Measurements from ENCODE around the gene SMARCB1. TPM values are rescaled to one million over a fixed set of nuclear protein-coding genes. Genes with fewer than 3 reads are reported as not detected.
A peak's percentile ranks its signal among the peaks of the same experiment; 100 is the strongest.

Gene SMARCB1
- total RNA-seq, 1 donor from 2014 or later, result 222 TPM

- peak within 1 kb of the TSS; percentile 89 for H3K4me3 Mint-ChIP-seq
- peaks cover 3% of the 10 kb centered on the region for H3K36me3 Mint-ChIP-seq (ENCODE audit: low read depth)
- H3K27ac Mint-ChIP-seq (ENCODE audit: unreplicated experiment), result peak within 1 kb of the TSS; percentile 76
- no peaks in the 10 kb centered on the region for H3K9me3 Mint-ChIP-seq
- peak; percentile 97 for DNase-seq (ENCODE audit: low read depth, low spot score)
- no peak for TF ChIP-seq CTCF (conservative IDR thresholded peaks at IDR 0.05)
- H3K4me1 Mint-ChIP-seq, result peaks cover 34% of the 10 kb centered on the region
- H3K27me3 Mint-ChIP-seq (ENCODE audit: low read depth), result peaks cover 20% of the 10 kb centered on the region
Observed at GRCh38 chr22:23838681-23839468, 52.1 kb downstream of the SMARCB1 start, which contains the start of gene DERL3. DERL3 (minus strand) TSS chr22:23839006; CDS start chr22:23838987, 19 bp downstream.

- peaks cover 3% of the 10 kb centered on the region for H3K36me3 Mint-ChIP-seq (ENCODE audit: low read depth)
- no peaks in the 10 kb centered on the region for H3K9me3 Mint-ChIP-seq
- peaks cover 34% of the 10 kb centered on the region for H3K4me1 Mint-ChIP-seq
- TF ChIP-seq CTCF (conservative IDR thresholded peaks at IDR 0.05), result no peak
- DNase-seq (ENCODE audit: low read depth, low spot score), result no peak
- H3K4me3 Mint-ChIP-seq, result peak overlapping the region; percentile 33
- H3K27ac Mint-ChIP-seq (ENCODE audit: unreplicated experiment), result no peak overlapping the region
- H3K27me3 Mint-ChIP-seq (ENCODE audit: low read depth), result peaks cover 20% of the 10 kb centered on the region
Observed at GRCh38 chr22:23840026-23840425, 53.3 kb downstream of the SMARCB1 start.

GRCh38 chr22:23841292-23841691, 54.5 kb downstream of the SMARCB1 start:
- DNase-seq (ENCODE audit: low read depth, low spot score), result no peak
- TF ChIP-seq CTCF (conservative IDR thresholded peaks at IDR 0.05), result no peak
- Mint-ChIP-seq H3K27me3 (ENCODE audit: low read depth) (peaks cover 20% of the 10 kb centered on the region), H3K27ac (ENCODE audit: unreplicated experiment) (peak overlapping the region; percentile 68), H3K9me3 (no peaks in the 10 kb centered on the region), H3K4me1 (peaks cover 43% of the 10 kb centered on the region), H3K36me3 (ENCODE audit: low read depth) (peaks cover 3% of the 10 kb centered on the region), H3K4me3 (peak overlapping the region; percentile 29)

GRCh38 chr22:23841736-23842445, 55.1 kb downstream of the SMARCB1 start:
- no peaks in the 10 kb centered on the region for H3K9me3 Mint-ChIP-seq
- peaks cover 3% of the 10 kb centered on the region for H3K36me3 Mint-ChIP-seq (ENCODE audit: low read depth)
- no peak for DNase-seq (ENCODE audit: low read depth, low spot score)
- peaks cover 48% of the 10 kb centered on the region for H3K4me1 Mint-ChIP-seq
- H3K27ac Mint-ChIP-seq (ENCODE audit: unreplicated experiment), result no peak overlapping the region
- H3K27me3 Mint-ChIP-seq (ENCODE audit: low read depth), result peaks cover 20% of the 10 kb centered on the region
- TF ChIP-seq CTCF (conservative IDR thresholded peaks at IDR 0.05), result no peak
- H3K4me3 Mint-ChIP-seq, result no peak overlapping the region

DNA sequence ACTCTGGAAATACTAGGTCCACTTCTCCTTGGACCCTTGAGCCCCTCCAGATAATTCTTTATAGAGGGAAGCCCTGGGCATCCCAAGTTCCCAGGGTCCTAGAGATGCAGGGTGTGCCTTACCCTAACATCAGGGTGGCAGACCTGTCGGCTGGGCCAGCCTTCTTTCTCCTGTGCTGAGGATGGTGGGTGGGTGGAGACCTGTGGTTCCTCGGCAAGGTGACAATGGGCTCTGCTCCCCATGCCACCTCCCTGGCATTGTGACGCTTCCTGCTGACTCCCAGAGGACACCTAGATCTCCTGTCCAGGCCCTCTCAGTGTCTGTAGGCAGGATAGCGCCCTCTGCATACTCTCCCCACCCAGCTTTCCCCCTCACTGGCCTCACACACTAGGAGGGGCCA, 55.8 kb downstream of the SMARCB1 start:
- Mint-ChIP-seq H3K36me3 (ENCODE audit: low read depth) (peaks cover 3% of the 10 kb centered on the region), H3K27ac (ENCODE audit: unreplicated experiment) (no peak overlapping the region), H3K4me3 (peak overlapping the region; percentile 6), H3K9me3 (no peaks in the 10 kb centered on the region), H3K4me1 (peaks cover 44% of the 10 kb centered on the region), H3K27me3 (ENCODE audit: low read depth) (peaks cover 20% of the 10 kb centered on the region)
- no peak for TF ChIP-seq CTCF (conservative IDR thresholded peaks at IDR 0.05)
- no peak for DNase-seq (ENCODE audit: low read depth, low spot score)

Measured in neural crest cell (in vitro differentiated cells).